ENCODE measurements around the gene PTPRU. TPM values are rescaled to one million over a fixed set of nuclear protein-coding genes. Genes with fewer than 3 reads are reported as not detected.
"Not testable (repeated sequence)": the region's sequence is repeated elsewhere in the genome, so short reads cannot be mapped to it uniquely, and the experiment has no call there.

The PTPRU gene
- total RNA-seq, 1 donor from 2014 or later, result 0.16 TPM

DNA sequence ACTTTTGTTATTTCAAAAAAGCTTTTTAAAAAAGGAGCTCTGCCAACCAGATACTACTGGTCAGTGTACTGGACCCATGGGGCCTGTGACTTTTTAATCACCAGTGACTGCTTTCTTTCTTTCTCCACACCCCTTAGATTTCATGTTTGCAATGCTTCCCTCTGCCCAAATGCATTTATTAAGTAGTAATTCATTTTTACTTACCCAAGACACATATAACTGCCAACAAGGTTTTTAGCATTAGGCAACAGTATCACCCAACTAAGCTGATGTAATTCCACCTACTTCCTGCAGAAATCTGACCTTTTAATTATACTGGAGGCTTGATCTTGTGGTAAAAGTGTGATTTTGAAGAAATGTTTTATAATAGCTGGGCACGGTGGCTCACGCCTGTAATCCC lies 18.1 kb upstream of the PTPRU start:
- intact Hi-C loops (cut with micrococcal nuclease), result no loop called here

DNA sequence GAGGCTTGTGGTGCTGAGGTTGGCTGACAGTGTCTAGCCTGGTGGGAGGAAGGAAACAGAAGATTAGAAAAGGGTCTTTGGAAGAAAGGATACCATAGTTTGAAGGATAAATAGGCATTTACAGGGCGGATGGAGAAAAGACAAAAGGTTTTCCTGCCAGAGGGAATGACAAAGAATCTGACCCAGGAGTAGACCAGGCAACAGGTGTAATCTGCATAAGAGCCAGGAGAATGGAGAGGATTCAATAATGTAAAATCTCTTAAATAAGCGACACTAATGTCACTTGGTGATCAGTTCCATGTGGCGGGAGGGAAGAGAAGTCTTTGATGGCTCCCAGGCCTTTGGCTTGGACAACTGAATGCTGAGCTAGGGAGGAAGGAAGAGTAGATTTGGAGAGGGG lies 15.0 kb upstream of the PTPRU start:
- intact Hi-C loops (cut with micrococcal nuclease), result no loop called here

DNA sequence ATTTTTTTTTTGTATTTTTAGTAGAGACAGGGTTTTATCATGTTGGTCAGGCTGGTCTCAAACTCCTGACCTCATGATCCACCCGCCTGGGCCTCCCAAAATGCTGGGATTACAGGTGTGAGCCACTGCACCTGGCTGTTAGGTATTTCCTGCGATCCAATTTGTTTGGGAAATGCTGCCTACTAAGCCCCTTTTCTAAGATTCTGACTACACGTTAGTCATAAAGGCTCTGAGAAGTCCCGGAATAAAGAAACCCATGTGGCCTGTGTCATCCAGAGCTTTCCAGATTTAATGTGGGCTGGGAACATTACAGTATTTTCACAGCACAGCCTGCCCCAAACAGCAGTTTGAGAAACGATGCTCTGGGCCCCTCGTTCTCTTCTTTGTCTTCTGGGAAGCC lies 14.1 kb upstream of the PTPRU start:
- intact Hi-C loops (cut with micrococcal nuclease), result not testable (repeated sequence)

DNA sequence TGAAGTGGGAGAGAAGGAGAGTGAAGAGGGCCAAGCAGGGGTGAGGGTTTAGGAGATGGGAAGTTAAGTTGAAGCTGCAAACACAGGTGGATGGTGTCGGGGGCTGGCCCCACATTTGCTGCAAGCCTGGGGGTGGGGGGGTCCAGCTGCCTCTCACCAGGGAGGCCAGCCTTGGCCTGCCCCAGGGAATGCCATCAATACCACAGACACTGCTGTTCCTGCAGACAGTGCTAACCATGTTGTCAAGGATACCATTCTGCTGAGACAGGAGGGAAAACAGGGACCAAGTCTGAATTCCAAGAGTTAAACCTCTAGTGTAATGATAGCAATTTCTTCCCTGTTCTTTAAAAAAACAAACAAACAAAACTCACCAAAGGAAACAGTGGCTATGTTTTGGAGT lies 13.6 kb upstream of the PTPRU start:
- intact Hi-C loops (cut with micrococcal nuclease), result no loop called here

DNA sequence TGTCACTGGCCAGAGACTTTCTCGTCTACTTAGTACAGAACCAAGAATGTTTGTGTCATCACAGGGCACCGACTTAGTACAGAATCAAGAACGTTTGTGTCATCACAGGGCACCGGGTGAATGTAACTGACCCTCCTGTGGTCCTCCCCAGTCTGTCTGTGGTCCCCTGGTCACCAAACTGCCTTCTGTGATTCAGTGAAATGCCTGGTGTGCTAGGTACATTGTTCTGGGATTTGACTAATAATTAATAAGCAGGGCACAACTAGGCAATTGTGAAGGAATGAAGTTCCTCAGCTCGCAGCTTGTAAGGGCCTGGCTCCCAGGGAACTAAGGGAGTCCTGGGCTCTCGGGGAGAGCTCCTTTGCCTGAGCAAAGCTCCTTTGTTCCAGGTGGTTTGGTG lies 12.8 kb upstream of the PTPRU start:
- intact Hi-C loops (cut with micrococcal nuclease), result no loop called here

DNA sequence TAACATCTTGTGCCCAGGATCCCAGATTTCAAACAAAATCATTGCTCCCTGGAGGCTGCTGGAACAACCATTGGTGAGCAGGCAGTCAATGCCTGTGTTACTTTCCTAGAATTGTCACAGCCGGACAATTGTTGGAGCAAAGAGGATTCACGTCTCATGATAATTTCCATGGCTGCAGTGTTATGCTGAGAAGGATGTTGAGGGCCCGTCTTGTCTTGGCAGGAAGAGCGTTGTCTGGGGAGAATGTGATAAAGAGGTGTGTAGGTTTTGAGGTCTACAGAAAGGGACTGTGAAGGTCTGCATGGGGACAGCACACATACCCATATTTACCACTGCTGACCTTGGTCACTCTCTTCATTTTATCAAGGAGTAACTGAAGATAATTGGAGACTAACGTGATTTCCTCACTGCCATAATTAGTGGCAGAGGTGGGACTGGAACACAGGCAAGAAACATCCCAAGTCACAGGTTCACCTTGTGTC lies 11.9 kb upstream of the PTPRU start:
- intact Hi-C loops (cut with micrococcal nuclease), result no loop called here

DNA sequence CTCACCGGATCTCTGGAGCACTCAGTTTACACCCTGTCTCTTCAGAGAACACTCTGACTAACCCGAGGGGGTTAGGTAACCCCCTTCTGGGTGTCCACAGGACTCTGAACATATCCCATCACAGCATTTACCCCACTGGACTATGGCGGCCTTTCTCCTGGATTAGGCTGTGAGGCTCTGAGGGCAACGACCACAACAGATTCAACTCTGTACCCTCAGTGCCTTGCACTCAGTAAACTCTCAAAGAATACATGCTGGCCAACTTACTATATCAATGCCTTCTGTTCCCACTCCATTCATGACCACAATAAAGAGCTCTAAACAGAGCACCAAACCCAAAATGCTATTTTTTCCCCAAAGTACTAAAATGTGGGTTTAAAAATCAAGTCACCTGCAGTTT lies 11.0 kb upstream of the PTPRU start:
- intact Hi-C loops (cut with micrococcal nuclease), result no loop called here

DNA sequence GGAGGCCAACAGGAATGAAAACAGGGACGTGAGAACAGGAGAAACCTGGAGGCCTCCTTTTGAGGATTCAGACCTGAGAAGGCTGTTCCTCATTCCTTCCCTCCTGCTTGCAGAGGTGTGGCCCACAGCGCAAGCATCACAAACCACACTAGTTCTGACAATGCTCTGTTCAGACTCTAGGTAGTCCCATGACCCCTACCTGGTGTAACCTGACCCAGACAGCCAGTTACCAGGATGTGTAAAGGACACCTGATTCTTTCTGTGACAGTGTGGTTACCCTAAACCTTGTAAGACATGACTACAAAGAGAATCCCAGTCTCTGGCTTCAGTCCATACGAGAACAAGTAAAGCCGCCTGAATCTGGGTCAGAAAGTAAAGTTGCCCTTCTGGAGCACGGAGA lies 8.8 kb upstream of the PTPRU start:
- intact Hi-C loops (cut with micrococcal nuclease), result no loop called here

DNA sequence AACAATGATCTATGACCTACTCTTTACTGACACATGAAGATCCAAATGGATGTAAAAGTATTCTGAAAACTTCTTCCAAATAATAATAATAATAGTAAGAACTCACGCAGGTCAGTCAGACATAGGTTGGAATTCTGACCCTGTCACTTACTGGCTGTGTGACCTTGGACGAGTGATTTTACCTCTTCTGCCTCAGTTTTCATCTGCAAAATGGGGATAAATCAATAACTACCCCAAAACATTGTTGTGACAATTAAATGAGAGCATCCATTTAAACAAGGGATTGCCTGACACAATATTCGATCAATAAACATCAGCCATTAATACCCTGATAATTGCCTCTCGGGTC lies 6.1 kb upstream of the PTPRU start:
- intact Hi-C loops (cut with micrococcal nuclease), result loop anchor here (2.0 kb wide), 2 partner anchors 47 to 1489 kb away; no protein-coding TSS in a partner anchor

DNA sequence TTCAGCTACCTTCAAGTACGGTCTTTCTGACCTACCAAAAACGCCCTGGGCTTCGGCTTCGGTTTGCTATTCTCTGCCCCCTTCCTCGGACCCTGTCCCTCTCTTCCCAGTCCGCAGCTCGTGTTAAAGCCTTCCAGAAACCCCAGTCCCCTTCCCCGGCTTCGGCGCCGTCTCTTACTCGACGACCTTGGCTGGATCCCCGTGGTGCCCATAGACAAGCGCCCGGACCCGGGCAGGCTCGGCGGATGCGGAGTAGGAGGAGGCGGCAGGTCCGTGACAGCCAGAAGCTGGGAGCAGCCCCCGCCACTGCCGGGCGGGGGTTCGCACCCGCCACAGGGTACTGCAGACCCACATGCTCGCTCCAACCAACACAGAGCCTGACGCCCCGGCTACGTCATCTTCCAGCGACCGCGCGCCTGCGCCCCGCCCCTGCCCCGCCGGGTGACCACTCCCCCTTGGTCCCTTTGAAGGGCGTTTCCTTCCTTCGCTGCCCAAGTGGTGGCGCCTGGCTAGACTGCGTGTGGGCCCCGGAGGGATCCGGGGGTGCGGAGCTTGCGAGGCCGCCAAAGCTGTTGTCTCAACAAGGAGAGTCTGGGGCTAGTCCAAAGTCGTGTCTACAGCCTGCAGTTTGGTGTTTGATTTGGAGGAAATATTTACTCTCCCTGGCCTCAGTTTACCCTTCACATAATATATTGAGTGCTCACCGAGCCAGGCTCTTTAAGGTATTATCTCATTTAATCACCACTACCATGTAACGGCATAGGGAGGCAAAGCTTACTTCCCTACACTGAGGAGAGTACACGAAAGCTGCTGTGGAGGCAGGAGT lies 5.6 kb upstream of the PTPRU start, which contains the start of gene MECR:
MECR (minus strand) TSS at position 382 of the 826 bp plus-strand sequence; CDS start at position 354, 28 bp downstream.
- intact Hi-C loops (cut with micrococcal nuclease), result loop anchor here (2.0 kb wide), 2 partner anchors 48 to 1488 kb away; no protein-coding TSS in a partner anchor

DNA sequence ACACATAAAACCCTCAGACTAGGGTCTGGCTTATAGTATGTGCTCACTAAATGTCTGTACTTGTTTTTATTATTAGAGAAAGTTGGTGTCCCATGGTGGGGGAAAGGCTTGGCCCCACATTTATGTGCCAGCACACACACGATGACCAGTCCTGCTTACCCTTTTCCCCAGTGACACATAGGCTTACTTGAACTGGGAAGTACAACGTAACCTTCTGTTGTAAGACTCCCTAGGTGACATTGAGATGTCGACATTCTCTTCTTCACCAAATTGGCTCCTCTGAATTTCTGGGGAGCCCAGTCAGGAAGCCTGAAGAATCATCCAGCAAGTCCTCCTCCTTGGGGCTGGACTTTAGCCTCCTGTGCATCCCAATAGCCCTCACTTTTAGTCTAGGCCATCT lies 3.9 kb upstream of the PTPRU start:
- intact Hi-C loops (cut with micrococcal nuclease), result no loop called here

DNA sequence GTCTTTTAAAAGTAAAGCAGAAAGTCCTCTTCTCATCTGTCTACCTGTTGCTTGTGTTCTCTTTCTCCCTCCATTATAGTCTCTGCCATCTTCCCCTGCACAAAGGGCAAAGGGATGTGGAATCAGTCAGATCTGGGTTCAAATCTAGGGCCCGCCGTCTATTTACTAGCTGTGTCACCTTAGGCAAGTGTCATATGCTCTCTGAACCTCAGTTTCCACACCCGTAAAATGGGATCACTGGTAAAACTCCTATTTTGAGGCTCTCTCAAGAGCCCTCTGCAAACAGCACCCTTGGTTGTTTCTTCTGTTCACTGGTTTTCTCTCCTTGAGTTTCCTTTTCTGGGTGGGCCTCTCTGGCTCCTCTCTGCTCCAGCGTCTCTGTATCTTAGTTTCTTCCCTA lies 2.6 kb upstream of the PTPRU start:
- intact Hi-C loops (cut with micrococcal nuclease), result no loop called here

DNA sequence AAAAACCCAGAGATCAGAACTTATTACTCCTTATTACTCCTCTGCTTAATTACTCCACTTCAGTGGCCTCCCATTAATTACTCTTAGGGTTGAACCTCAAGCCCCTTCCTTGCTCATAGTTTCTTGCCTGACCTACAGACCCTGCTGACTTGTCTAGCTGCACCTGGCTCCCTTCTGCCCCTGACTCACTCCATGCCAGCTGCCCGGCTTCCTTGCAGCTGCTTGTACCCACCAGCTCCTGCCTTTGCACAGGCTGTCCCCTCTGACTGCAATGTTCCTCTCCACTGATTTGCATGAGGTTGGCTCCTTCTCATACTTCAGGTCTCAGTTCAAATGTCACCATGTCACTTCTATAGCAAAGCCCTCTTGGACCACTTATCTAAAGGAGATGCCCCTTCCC lies 1.9 kb upstream of the PTPRU start:
- intact Hi-C loops (cut with micrococcal nuclease), result no loop called here

DNA sequence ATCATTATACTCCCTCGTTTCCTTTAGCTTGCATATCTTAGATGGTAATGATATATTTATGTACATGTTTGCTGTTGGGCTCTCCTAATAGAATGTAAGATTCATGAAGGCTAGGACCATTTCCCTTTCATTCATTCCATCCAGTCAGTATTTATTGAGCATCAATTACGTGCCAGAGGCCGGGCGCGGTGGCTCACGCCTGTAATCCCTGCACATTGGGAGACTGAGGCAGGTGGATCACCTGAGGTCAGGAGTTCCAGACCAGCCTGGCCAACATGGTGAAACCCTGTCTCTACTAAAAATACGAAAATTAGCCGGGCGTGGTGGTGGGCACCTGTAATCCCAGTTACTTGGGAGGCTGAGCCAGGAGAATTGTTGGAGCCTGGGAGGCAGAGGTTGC lies 1.4 kb upstream of the PTPRU start:
- intact Hi-C loops (cut with micrococcal nuclease), result not testable (repeated sequence)

DNA sequence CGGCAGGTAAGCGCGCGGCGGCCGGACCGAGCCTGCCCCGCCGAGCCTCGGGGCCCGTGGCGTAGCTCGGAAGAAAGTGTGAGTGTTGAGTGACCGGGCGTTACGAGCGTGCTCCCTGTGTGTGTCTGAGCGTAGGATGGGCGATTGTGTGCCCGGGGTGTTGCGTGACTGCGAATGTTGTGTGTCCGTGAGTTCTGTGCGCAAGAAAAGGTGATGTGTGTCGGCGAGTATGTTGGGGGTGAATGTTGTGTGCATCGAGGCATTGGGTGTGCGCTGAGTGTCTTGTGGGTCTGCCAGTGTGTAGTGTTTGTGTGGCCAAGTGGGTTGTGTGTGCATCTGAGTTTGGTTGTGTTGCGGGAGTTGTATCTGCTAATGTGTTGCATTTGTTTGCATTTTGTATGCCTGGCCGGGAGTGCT lies 398 bp downstream of the PTPRU start:
- intact Hi-C loops (cut with micrococcal nuclease), result no loop called here

DNA sequence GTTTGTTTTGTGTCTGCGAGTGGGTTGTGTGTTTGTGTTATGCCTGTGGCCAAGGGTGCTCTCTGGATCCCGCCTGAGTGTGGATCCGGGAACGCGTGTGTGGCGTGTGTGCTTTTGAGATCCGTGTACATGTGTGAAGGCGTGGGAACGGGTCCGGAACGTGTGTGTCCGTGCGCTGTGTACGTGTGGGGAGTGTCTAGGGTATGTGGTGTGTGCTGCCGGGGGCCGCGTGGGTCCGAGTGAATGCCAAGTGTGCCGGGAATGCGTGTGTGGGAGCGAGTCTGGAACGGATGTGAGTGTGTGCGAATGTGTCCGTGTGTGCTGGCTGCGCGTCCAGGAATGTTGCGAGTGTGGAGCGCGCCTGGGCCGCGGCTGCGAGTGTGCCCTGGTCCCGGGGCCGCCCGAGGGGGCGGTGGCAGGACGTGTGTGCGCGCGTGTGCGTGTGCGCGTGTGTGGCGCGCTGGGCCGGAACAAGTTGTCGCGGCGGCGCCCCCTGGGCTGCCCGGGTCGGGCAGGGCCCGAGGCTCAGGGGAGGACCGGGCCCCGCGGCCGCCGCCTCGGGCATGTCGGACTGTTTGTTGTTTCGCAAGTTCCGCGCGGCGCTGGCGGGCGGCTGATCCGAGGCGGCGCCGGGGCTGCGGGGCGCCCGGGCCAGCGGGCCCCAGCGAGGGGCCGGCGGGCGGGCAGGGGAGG lies 953 bp downstream of the PTPRU start:
- intact Hi-C loops (cut with micrococcal nuclease), result no loop called here

DNA sequence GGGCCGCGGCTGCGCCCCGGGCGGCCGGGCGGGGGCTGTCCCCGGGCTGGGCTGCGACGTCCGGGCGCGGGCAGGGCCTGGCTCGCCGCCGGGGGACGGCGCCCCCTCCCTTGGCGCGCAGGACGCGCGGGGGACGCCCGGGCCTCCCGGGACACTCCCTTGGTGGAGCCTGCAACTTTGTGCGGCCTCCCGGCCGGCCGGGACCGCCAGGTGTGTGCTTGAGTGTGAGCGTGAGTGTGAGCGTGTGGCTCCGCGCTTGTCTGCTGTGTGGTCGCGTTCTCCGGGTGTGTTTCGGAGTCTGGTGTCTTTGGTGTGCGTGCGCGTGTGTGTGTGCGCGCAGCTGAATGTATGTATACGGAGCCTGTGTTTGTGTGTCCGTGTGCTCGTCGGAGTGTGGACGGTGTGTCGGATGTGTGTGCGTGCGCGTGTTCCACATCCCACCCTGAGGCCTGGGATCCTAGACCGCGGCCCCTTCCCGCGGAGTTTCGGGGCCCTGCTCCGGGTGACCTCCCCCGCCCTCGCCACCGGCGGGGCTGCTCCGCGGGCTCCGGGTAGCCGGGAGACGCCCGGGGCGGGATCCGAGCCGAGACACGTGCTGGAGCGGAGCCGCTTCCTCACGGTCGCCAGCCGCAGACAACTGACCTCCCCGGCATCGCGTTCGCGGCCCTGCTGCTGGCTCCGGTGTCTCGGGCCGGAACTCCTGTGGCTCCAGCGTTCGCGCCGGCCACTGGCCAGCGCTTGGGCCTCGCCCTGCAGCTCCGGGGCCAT lies 1.7 kb downstream of the PTPRU start:
- intact Hi-C loops (cut with micrococcal nuclease), result no loop called here

DNA sequence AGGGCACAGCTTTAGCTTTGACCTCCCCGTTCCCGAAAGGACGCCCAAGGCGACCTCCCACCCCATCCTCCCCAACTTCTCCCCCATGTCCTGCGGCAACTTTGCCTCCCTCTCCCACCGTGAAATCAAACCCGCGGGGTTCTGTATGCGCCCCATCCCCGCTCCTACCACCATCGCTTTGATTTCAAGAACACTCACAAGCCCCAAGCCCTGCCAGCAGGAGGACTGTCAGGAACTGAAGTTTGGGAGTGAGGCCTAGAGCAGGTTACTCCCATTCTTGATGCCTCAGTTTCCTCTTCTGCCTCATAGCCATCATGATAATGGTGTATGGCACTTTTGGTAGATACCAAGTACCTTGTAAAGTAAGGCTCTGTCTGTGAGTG lies 2.3 kb downstream of the PTPRU start:
- intact Hi-C loops (cut with micrococcal nuclease), result no loop called here

DNA sequence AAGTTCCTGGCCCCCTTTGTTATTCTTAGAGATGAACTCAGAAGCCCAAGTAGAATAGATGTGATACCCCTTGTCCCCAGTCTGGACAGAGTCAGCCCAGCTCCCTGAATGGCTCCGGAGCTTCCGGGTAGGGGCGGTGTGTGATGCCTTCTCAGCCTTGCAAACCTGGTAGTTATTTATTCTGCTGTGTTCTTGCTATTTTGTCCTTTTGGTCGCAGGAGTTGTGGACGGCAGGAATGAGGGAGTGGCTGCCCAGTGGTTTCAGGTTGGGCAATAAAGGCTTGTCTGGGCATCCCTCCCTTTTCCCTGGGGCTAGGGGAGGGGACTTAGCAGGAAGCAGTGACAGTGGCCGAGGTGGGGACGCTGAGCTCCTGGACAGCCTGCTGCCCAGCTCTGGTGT lies 2.8 kb downstream of the PTPRU start:
- intact Hi-C loops (cut with micrococcal nuclease), result no loop called here

DNA sequence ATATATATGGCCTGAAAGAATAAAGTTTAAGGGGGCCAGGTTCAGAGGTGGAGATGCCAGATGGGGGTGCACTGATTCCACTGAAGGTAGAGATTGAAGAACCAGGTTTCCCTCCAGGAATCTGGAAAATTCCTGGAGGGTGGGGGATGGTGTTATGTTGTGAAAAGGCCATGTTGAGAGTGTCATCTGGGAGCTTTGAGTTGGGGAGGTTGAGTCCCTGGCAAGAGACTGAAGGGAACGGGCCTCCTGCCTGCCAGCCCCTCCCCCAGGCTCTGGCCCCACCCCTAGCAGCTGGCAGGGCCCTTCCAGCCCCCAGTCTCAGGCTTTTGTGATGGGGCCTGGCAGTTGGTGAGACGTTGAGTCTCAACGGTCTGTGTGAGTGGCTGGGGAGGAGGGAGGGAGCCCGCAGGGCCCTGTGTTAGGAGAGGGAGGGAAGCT lies 4.1 kb downstream of the PTPRU start:
- intact Hi-C loops (cut with micrococcal nuclease), result no loop called here

DNA sequence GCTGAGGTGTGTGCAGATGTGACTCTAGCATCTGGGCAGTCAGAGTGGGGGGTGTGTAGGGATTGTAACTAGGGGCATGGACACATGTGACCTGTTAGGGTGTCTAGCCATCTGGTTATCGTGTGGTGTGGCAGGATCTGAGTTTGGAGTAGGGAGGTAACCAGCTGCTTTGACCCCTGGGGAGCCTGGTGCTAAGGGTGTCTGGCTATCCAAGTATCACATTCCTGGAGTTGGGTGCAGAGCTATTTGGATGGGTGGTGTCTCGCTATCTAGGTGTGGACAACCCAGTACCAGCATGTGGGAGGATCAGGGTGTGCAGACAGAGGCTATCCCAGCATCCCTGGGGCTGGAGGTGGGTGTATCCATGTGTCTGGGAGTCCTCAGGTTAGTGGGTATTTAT lies 4.7 kb downstream of the PTPRU start:
- intact Hi-C loops (cut with micrococcal nuclease), result no loop called here
